Mononuclear cell (primary cell): ENCODE data around the gene RORC. TPM values are rescaled to one million over a fixed set of nuclear protein-coding genes. Genes with fewer than 3 reads are reported as not detected.

Experiments
- H3K27me3 ChIP-seq: 2 replicates; pipeline ENCODE4 v1.6.0; 2011; ENCODE audit warnings: low read length, control low read depth; ENCODE audit not compliant: insufficient read depth
- H3K4me1 ChIP-seq: 2 replicates; pipeline ENCODE4 v1.5.1; 2011; ENCODE audit warnings: mild to moderate bottlenecking, low read length, control low read depth; ENCODE audit not compliant: insufficient read depth
- H3K4me3 ChIP-seq: 2 replicates; pipeline ENCODE4 v1.5.1; 2011; ENCODE audit warnings: mild to moderate bottlenecking, low read length, moderate library complexity
- H3K9me3 ChIP-seq: 2 replicates; pipeline ENCODE4 v1.5.1; 2011; ENCODE audit warnings: low read depth, mild to moderate bottlenecking, control low read depth, low read length
- total RNA-seq: library from RNA; depleted of rRNA; stranded (reverse); fragments of >200 nt; gene quantifications from one replicate; pipeline ENCODE4 v1.2.3, GENCODE V29; 2012

The RORC gene
- total RNA-seq, 1 donor: 1.7 TPM

DNA sequence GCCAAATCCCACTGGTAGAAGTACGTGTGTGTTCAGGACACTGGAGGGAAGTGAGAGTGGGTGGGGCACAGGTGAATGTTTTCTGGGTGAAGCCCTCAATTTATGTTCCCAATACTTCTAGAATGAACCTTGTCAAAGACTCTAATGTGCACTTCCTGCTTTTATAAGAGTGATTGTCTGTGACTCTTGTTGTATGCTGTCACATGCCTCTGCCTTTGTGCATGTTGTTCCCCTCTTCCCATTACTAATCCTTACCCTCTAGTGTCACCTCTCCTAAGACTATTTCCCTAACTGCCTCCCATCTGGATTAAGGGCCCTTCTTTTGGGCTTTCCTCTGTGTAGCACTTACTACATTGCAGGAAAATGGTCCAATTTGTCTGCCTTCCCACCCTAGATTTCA, 23.8 kb downstream of the RORC start:
- Histone ChIP-seq H3K4me3 (no peak overlapping the region), H3K4me1 (no peaks in the 10 kb centered on the region), H3K9me3 (no peaks in the 10 kb centered on the region), H3K27me3 (no peaks in the 10 kb centered on the region)

DNA sequence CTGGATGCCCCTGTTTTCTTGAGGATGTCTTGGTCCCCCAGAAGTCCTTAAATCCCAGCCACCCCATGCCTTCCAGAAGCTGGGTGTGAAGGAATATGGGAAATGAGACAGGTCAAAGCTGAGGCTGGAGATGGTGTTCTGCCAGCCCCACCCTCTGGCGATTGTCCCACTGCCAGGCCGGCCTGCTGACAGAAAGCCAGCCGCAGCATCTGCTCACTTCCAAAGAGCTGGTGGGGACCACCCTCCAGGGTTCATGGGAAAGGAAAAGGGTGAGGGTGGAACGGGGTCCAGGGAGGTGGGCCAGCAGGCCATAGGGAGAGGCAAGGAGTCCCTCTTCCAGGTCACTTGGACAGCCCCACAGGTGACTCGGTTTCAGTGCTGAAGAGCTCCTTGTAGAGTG, 24.5 kb downstream of the RORC start:
- no peak overlapping the region for H3K4me3 ChIP-seq
- H3K9me3 ChIP-seq: no peaks in the 10 kb centered on the region
- H3K4me1 ChIP-seq: no peaks in the 10 kb centered on the region
- H3K27me3 ChIP-seq: no peaks in the 10 kb centered on the region

DNA sequence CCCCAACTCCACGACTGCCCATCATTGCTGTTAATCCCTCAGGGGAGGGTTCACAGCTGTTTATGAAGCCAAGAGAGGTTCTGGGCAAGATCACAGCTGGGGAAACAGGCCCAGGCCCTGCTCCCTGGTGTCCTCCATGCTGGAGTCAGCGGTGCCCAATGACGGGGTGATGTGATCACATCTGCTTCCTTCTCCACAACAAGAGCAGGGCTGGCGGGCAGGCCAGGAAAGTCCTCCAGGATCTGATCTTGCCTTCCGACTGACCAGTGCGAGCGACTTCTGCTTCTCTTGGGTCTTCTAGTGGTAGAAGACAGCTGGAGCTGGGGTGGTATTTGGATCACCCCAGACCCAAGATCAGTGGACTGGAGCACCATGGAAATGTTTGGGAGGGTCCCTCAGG, 25.4 kb downstream of the RORC start:
- Histone ChIP-seq H3K9me3 (no peaks in the 10 kb centered on the region), H3K4me1 (no peaks in the 10 kb centered on the region), H3K27me3 (no peaks in the 10 kb centered on the region), H3K4me3 (no peak overlapping the region)

- peaks cover 2% of the 10 kb centered on the region for H3K27me3 ChIP-seq
- H3K9me3 ChIP-seq: no peaks in the 10 kb centered on the region
Measured at GRCh38 chr1:151805066-151805820, 26.4 kb downstream of the RORC start, which contains the start of gene LINGO4. LINGO4 (minus strand) TSS chr1:151805419; CDS start chr1:151802704, 2,715 bp downstream.

DNA sequence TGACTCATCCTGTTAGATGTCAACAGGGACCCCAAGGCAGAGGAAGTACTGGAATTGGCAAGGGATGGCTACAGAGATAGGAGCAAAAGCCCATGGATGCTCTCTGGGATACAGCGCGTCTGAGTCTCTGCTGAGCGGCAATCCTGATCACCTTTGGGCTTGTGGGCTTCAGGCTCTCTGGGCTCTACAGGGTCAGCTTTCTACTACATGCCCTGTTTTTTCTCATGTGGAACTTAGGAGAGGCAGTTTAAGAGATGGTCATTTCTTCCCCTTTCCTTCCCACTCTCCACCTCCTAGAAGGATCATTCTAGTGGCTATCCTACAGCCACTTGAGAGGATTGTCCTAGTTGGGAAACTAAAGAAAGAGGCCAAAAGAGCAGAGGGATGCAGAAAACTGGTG, 27.7 kb downstream of the RORC start:
- H3K27me3 ChIP-seq: peaks cover 2% of the 10 kb centered on the region
- no peak overlapping the region for H3K4me3 ChIP-seq
- no peaks in the 10 kb centered on the region for H3K4me1 ChIP-seq
- H3K9me3 ChIP-seq: no peaks in the 10 kb centered on the region

More at GRCh38 chr1:151805066-151805820, 26.4 kb downstream of the RORC start, which contains the start of gene LINGO4:
- no peaks in the 10 kb centered on the region for H3K4me1 ChIP-seq
- no peak within 1 kb of the TSS for H3K4me3 ChIP-seq

DNA sequence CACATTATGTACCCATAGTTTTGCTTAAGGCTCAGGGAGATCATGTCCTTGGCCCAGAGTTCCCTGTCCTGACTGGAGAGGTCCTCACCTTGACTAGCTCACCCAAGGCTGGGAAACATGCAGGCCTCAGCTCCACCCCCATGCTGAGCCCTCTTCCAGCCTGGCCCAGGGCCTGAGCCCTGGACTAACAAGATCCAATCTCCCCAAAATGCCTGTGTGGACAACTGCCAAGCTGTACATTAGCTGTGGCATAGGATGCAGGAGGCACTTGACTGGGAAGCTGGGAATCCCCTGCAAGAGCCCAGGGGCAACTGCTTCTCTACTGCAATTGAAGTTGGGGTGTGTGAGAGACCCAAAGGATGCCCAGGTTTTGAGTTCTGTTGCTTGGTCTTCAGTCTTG, 28.4 kb downstream of the RORC start:
- H3K4me3 ChIP-seq: no peak overlapping the region
- no peaks in the 10 kb centered on the region for H3K4me1 ChIP-seq
- no peaks in the 10 kb centered on the region for H3K9me3 ChIP-seq
- H3K27me3 ChIP-seq: peaks cover 2% of the 10 kb centered on the region

DNA sequence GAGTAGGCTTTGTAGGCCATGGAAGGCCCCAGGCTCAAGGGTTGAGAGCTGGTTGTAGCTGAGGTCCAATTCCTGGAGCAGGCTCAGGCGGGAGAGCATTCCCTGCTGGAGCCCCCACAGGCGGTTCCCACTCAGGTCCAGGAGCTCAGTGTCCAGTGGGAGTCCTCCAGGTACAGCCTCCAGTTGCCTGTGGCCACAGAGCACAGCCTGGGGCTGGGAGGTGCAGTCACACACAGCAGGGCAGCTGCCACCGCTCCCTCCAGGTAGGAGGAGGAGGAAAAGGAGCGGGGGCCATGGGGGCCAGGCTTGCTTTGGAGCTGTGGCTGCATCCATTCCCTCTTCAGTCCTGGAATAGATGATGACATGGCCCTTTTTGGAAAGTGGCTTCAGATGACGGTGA, 29.2 kb downstream of the RORC start:
- Histone ChIP-seq H3K27me3 (peaks cover 2% of the 10 kb centered on the region), H3K9me3 (no peaks in the 10 kb centered on the region), H3K4me1 (no peaks in the 10 kb centered on the region), H3K4me3 (no peak overlapping the region)

DNA sequence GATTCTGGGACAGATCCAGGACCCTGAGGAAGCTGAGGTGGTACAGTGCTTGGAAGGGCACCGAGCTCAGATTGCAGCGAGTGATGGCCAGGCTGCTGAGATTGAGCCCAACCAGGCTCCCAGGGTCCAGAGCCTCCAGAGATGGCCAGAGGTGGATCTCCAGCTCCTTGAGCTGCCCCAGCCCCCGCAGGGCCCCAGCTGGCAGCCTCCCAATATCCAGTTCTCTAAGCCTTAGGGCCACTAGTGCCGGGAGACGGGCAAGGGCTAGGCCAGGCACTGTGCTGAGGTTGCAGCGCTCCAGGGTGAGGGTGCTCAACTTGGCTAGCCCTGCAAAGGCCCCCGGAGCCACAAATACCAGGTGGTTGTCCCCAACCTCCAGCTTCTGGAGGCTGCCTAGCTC, 29.8 kb downstream of the RORC start:
- Histone ChIP-seq H3K9me3 (no peaks in the 10 kb centered on the region), H3K4me3 (no peak overlapping the region), H3K4me1 (no peaks in the 10 kb centered on the region), H3K27me3 (peaks cover 2% of the 10 kb centered on the region)

- Histone ChIP-seq H3K4me1 (no peaks in the 10 kb centered on the region), H3K4me3 (no peak overlapping the region), H3K27me3 (peaks cover 2% of the 10 kb centered on the region), H3K9me3 (no peaks in the 10 kb centered on the region)
Measured at GRCh38 chr1:151801310-151801820, 30.2 kb downstream of the RORC start.

- H3K9me3 ChIP-seq: no peaks in the 10 kb centered on the region
- no peak overlapping the region for H3K4me3 ChIP-seq
- peaks cover 2% of the 10 kb centered on the region for H3K27me3 ChIP-seq
- H3K4me1 ChIP-seq: no peaks in the 10 kb centered on the region
Measured at GRCh38 chr1:151800830-151801229, 30.8 kb downstream of the RORC start.

- peaks cover 2% of the 10 kb centered on the region for H3K27me3 ChIP-seq
- no peak overlapping the region for H3K4me3 ChIP-seq
- no peaks in the 10 kb centered on the region for H3K9me3 ChIP-seq
- H3K4me1 ChIP-seq: no peaks in the 10 kb centered on the region
Measured at GRCh38 chr1:151799179-151800022, 32.2 kb downstream of the RORC start.

- H3K4me3 ChIP-seq: no peak overlapping the region
- no peaks in the 10 kb centered on the region for H3K9me3 ChIP-seq
- no peaks in the 10 kb centered on the region for H3K4me1 ChIP-seq
- H3K27me3 ChIP-seq: peaks cover 2% of the 10 kb centered on the region
Measured at GRCh38 chr1:151798571-151798970, 33.0 kb downstream of the RORC start.

DNA sequence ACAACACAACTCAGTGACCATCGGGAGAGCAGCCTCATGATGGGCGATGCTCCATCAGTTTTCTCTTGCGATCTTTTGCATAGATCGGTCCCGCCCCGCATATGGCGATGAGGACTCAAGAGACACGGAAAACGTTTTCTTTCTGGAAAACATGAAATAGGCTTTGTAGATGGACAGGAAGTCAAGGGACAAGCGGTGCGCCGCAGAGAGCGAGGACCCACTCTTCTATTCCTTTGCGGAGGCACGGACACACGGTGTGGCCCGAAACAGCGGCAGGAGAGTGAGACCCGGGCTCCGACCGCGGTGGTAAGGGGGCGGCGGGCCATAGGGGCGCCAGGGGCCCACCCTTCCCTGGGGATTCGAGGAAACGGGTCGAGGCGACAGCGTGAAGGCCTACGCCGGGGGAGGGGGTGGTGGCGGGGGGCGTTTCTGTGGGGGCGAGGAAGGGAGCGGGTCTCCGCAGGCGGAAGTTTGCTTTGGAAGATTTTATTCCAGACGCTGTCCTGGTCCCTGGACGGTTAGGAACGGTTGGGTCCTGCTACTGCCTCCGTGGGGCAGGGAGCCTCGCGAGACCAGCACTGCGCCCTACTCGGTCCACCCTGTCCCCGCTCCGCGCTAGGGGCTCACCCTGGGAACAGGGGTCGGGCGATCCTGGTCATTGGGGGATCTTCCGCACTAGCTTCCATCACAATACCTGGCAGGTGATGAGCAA, 40.5 kb downstream of the RORC start:
- Histone ChIP-seq H3K4me3 (peak overlapping the region; percentile 84), H3K9me3 (no peaks in the 10 kb centered on the region), H3K27me3 (no peaks in the 10 kb centered on the region), H3K4me1 (peaks cover 10% of the 10 kb centered on the region)

GRCh38 chr1:151790071-151790939, 41.3 kb downstream of the RORC start, which contains the start of gene TDRKH:
TDRKH (minus strand) TSS chr1:151790500; CDS start chr1:151783022, 7,478 bp downstream.
- no peaks in the 10 kb centered on the region for H3K9me3 ChIP-seq

More at GRCh38 chr1:151790071-151790939, 41.3 kb downstream of the RORC start, which contains the start of gene TDRKH:
- Histone ChIP-seq H3K4me3 (peak within 1 kb of the TSS; percentile 84), H3K27me3 (no peaks in the 10 kb centered on the region), H3K4me1 (peaks cover 10% of the 10 kb centered on the region)
